Measurements from ENCODE around the gene DCAKD. TPM values are rescaled to one million over a fixed set of nuclear protein-coding genes. Genes with fewer than 3 reads are reported as not detected.

The DCAKD gene
- total RNA-seq, 2 donors from 2014 or later = 91.1 to 111 TPM

DNA sequence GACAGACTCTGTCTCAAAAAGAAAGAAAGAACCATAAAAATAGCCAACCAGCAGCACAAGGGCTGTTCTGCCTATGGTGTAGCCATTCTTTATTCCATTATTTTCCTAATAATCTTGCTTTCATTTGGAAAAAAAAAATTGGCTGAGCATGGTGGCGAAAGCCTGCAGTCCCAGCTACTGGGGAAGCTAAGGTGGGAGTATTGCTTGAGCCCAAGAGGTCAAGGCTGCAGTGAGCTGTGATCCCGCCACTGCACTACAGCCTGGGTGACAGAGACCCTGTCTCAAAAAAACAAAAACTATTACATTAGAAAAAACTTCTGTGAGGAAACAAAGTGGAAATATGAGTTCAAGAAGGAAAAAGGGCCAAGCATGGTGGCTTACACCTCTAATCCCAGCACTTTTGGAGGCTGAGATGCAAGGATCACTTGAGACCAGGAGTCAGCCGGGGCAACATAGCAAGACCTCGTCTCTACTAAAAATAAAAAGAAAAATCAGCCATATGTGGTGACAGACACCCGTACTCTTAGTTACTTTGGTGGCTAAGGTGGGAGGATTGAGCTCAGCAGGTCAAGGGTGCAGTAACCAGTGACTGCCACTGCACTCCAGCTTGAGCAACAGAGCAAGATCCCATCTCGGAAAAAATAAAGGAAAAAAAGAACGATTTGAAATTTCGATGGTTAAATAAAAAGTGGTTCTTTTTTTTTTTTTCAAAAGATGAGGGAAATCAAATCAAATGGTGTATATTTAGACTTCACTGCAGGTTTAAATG, 2.5 kb downstream of the DCAKD start:
- no peaks in the 10 kb centered on the region for H3K36me3 ChIP-seq
- H3K4me3 ChIP-seq = no peak overlapping the region
- no peak for TF ChIP-seq POLR2AphosphoS5 (IDR thresholded peaks at IDR 0.05)
- TF ChIP-seq, protein P1, sequence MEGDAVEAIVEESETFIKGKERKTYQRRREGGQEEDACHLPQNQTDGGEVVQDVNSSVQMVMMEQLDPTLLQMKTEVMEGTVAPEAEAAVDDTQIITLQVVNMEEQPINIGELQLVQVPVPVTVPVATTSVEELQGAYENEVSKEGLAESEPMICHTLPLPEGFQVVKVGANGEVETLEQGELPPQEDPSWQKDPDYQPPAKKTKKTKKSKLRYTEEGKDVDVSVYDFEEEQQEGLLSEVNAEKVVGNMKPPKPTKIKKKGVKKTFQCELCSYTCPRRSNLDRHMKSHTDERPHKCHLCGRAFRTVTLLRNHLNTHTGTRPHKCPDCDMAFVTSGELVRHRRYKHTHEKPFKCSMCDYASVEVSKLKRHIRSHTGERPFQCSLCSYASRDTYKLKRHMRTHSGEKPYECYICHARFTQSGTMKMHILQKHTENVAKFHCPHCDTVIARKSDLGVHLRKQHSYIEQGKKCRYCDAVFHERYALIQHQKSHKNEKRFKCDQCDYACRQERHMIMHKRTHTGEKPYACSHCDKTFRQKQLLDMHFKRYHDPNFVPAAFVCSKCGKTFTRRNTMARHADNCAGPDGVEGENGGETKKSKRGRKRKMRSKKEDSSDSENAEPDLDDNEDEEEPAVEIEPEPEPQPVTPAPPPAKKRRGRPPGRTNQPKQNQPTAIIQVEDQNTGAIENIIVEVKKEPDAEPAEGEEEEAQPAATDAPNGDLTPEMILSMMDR (IDR thresholded peaks at IDR 0.05) = peak in 3 of 4 experiments; percentile 7 to 17 (median 11)
- no peak for TF ChIP-seq POLR2A (IDR thresholded peaks at IDR 0.05)
- H3K9me3 ChIP-seq = no peaks in the 10 kb centered on the region
- WGBS = 90% methylated on average over 8 of the region's 8 CpGs
- peaks cover 7% of the 10 kb centered on the region for H3K4me1 ChIP-seq (replicated peaks)
- intact Hi-C loops (cut with DNase I) = no loop called here
- H3K27me3 ChIP-seq (replicated peaks; ENCODE audit: insufficient read depth) = no peaks in the 10 kb centered on the region
- peak overlapping the region; percentile 1 to 57 for H3K27ac ChIP-seq
- DNase-seq (ENCODE audit: low spot score) = no peak

DNA sequence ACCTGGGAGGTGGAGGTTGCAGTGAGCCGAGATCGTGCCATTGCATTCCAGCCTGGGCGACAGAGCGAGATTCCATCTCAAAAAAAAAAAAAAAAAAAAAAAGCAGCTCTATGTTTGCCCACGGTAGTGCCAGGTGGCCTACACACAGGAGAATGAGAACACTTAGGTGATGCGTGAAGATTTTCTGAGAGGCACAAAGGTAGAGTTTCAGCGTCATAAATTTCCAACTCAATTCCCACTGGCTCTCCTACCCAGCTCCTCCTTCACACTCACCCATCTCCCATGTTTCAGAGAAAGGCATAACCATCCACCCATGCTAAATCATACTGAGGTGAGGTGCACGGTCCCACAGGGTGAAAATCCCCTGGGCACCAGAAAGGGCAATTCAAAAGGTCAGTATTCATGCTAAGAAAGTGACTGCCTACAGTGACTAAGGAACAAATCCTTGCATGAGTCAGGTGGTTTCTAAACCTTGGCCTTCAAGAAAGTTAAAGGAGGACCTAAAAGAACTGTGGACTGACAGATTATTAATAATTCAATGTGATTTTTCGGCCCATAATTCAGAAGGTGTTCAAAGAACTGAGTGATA, 4.8 kb downstream of the DCAKD start:
- no peaks in the 10 kb centered on the region for H3K27me3 ChIP-seq (replicated peaks; ENCODE audit: insufficient read depth)
- TF ChIP-seq, protein P1 (IDR thresholded peaks at IDR 0.05) = no peak
- TF ChIP-seq POLR2AphosphoS5 (IDR thresholded peaks at IDR 0.05) = no peak
- no peak for TF ChIP-seq POLR2A (IDR thresholded peaks at IDR 0.05)
- no peaks in the 10 kb centered on the region for H3K9me3 ChIP-seq
- H3K36me3 ChIP-seq = no peaks in the 10 kb centered on the region
- no peak for DNase-seq (ENCODE audit: low spot score)
- intact Hi-C loops (cut with DNase I) = no loop called here
- peaks cover 18% of the 10 kb centered on the region for H3K4me1 ChIP-seq (replicated peaks)
- peak overlapping the region; percentile 27 to 57 for H3K27ac ChIP-seq
- WGBS = 57% methylated on average over 9 of the region's 9 CpGs
- H3K4me3 ChIP-seq = no peak overlapping the region

DNA sequence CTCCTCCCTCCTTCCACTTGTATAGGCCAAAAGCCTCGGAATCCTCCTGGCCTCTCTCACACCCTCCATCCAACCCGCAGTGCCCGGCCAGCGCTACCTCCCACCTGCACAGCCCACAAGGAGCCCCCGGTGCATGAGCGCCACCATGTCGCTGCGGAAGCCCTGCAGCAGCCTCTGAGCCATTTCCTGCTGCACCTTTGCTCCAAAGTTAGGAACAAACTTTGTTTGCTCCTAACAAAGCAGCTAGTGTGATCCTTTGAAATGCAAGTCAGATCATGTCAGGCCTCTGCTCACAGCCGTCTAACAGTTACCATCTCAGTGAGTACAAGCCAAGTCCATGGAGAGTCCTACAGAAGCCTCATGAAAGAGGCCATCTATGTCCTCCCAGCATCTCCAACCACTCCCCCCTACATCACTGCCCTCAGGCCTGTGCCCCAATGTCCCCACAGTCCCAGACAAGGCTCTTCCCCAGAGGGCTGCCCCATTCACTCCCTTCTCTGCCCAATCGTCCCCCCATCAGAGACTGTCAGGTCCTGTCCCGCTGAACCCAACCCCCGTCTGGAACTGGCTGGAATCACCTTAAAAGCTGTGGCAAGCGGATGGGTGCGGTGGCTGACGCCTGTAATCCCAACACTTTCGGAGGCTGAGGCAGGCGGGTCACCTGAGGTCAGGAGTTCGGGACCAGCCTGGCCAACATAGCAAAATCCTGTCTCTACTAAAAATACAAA, 7.5 kb downstream of the DCAKD start:
- peaks cover 15% of the 10 kb centered on the region for H3K4me1 ChIP-seq (replicated peaks)
- peak overlapping the region; percentile 40 to 74 for H3K27ac ChIP-seq
- intact Hi-C loops (cut with DNase I) = no loop called here

DNA sequence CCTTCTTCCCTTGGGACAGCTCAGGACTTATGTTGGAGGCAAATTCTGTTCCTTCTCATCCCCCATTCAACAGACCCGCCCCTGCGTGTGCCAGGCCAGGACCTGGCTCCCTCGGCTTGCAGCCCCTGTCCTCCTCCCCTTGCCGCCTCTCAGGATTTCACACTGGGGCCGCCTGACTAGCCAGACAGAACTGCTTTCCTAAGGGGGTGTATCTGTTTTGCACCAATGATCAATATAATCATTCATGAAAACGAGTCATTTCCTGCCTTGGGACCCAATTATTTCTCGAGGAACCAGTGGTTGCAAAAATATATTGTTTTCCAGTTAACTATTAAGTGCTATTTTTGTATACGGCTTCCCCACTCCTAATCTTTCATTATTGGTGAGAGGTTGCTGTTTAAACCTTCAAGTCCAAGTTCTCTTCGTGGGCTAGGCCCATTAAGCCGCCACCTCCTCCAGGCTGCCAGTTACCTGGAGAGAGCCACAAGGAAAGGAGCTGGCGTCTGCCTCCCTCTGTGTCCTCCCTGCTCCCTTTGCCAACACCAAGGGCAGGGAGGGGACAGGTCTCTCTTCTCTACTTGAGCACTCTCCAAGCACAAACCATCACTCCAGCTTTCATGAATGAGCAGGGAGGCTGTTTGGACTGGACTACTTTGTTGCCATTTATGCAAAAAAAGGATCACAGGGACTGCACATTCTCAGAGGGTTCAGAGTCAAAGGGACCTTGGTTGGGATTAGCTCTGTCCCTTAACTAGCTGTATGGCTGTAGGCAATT, 8.9 kb downstream of the DCAKD start:
- no peak for DNase-seq (ENCODE audit: low spot score)
- intact Hi-C loops (cut with DNase I) = no loop called here
- Histone ChIP-seq H3K4me3 (no peak overlapping the region), H3K27ac (peak overlapping the region; percentile 40 to 74), H3K9me3 (no peaks in the 10 kb centered on the region), H3K36me3 (no peaks in the 10 kb centered on the region), H3K27me3 (replicated peaks; ENCODE audit: insufficient read depth) (no peaks in the 10 kb centered on the region), H3K4me1 (replicated peaks) (peaks cover 22% of the 10 kb centered on the region)
- no peak for TF ChIP-seq POLR2AphosphoS5 (IDR thresholded peaks at IDR 0.05)
- no peak for TF ChIP-seq POLR2A (IDR thresholded peaks at IDR 0.05)
- TF ChIP-seq, protein P1 (IDR thresholded peaks at IDR 0.05) = no peak
- 65% methylated on average over 11 of the region's 11 CpGs for WGBS

More for the DNA sequence above, 7.5 kb downstream of the DCAKD start:
- no peaks in the 10 kb centered on the region for H3K36me3 ChIP-seq
- TF ChIP-seq POLR2A (IDR thresholded peaks at IDR 0.05) = no peak
- peak; percentile 67 for TF ChIP-seq POLR2AphosphoS5 (IDR thresholded peaks at IDR 0.05)
- no peaks in the 10 kb centered on the region for H3K27me3 ChIP-seq (replicated peaks; ENCODE audit: insufficient read depth)
- H3K4me3 ChIP-seq = no peak overlapping the region
- 38% methylated on average over 18 of the region's 18 CpGs for WGBS
- DNase-seq (ENCODE audit: low spot score) = peak; percentile 59
- H3K9me3 ChIP-seq = no peaks in the 10 kb centered on the region

DNA sequence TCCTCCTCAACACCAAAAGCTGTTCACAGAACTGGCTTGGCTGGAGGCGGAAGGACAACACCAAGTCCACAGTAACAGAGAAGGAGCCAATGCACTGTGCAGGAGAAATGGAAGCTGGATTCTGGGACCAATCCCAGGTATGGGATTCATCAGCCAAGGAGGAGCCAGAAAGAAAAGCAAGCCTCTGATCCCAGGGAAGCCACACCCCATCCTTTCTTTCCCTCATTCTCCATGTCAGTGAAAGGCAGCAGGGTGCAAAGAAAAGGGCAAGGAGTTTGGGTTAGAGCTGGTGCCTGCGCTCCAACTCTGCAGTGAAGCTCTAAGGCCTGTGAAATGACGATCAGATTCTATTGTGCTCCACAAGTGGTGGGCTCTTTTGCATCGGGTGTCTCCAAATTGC, 11.0 kb downstream of the DCAKD start:
- DNase-seq (ENCODE audit: low spot score) = no peak
- no peak overlapping the region for H3K27ac ChIP-seq
- H3K36me3 ChIP-seq = no peaks in the 10 kb centered on the region
- H3K9me3 ChIP-seq = no peaks in the 10 kb centered on the region
- intact Hi-C loops (cut with DNase I) = no loop called here
- WGBS = 72% methylated on average over 4 of the region's 4 CpGs
- TF ChIP-seq, protein P1 (IDR thresholded peaks at IDR 0.05) = no peak
- TF ChIP-seq POLR2A (IDR thresholded peaks at IDR 0.05) (no peak), POLR2AphosphoS5 (IDR thresholded peaks at IDR 0.05) (no peak)
- peaks cover 22% of the 10 kb centered on the region for H3K4me1 ChIP-seq (replicated peaks)
- no peak overlapping the region for H3K4me3 ChIP-seq
- no peaks in the 10 kb centered on the region for H3K27me3 ChIP-seq (replicated peaks; ENCODE audit: insufficient read depth)
